SK-N-SH (cell line): Measurements from ENCODE around the gene P2RX1.

Experiments
- CTCF ChIP-seq: fragments of 200-600 bp; sonication (generic); IDR thresholded peaks from 2 replicates; pipeline ENCODE4 v1.6.1; 2017; ENCODE audit warnings: antibody characterized with exemption, mild to moderate bottlenecking, moderate library complexity
- EP300 ChIP-seq, 2 experiments: IDR thresholded peaks; 2 replicates each; pipeline versions ENCODE4 v1.4.0 to v1.6.1; 2012; ENCODE audit warnings: borderline replicate concordance in 1 of 2, low read depth in 1 of 2, low read length in 1 of 2
- POLR2AphosphoS5 ChIP-seq: IDR thresholded peaks from 2 replicates; pipeline ENCODE4 v1.6.1; 2012; ENCODE audit warnings: low read depth, low read length

- TF ChIP-seq POLR2AphosphoS5: no peak
- TF ChIP-seq CTCF: no peak
- TF ChIP-seq EP300 (IDR thresholded peaks at IDR 0.05; ENCODE audit: borderline replicate concordance in 1 of 2, low read depth in 1 of 2, low read length in 1 of 2): no peak
Observed at GRCh38 chr17:3954086-3954485, 37.8 kb upstream of the P2RX1 start.
